NCI-H1105 treated with DMSO at 0.1 percent for 48 hours (cell line): Measurements from ENCODE around the gene SLC28A1.
"Not testable (repeated sequence)": the region's sequence is repeated elsewhere in the genome, so short reads cannot be mapped to it uniquely, and the experiment has no call there.

Source experiments
- DNase-seq: peaks from one replicate; lab custom pipeline; 2025; lab: John Stamatoyannopoulos, UW

Gene SLC28A1

DNA sequence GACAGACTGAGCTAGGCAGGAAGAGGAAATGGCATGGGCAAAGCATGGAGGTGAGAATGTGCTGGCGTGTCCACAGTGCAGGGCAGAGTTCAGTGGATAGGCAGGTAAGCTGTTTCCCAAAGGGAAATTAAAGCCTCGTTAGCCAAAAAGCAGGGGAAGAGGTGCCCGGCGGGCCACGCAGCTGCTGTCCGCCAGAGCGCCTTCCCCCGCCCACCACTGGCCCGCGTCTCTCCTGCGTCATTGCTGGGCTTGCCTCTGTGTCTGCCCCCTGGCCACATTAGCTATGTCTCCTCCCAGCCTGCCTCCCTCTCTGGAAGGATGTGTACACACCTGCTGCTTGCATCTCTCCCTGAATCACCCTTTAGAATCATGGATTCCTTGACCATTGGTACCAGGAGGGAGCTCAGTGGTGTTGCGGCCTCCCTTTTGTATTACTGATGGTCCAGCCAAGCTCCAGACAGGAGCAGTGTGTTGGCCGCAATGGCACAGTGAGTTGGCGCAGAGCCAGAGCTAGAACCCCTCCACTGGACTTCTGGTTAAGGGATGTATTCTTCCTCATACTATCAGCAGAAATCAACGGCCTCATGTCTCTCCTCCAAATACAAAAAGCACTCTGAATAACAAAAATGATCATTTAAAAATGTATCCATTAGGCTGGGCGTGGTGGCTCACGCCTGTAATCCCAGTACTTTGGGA lies 26.6 kb downstream of the SLC28A1 start:
- DNase-seq = peak; percentile 7

DNA sequence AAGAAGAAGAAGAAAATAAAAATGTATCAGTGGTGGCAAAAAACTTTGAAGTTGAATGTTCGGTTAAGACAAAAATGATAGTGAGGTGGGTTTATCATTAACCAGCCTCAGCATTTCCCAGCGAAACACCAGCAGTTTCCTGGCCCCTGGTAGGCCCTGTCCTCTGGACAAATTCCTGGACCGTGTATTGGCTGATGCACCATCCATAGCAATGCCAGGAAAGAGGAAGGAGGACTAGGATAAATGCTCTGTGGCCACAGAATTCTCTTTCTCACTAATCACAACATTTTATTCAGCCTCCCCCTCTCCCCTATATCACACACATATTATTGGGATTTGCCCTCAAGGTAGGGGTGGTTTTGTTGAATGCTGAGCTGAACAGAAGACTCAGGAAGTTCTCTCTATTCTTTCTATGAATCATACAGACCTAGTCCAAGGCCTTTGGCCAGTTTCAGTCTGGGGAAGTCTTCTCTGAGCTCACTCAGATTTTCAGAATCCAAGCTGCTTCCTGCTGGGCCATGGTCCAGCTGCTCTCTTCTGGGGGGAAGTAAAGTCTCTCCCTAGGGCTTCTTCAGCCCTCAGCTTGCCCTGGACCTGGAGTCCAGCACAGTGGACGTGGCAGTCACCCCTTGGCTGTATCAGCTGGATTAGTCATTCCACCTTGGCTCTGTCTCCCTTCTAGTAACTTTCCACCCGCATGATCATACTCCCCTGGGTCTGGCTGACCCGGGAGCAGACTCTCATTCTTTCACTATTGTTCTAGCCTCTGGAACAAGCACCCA lies 27.6 kb downstream of the SLC28A1 start:
- DNase-seq = no peak

DNA sequence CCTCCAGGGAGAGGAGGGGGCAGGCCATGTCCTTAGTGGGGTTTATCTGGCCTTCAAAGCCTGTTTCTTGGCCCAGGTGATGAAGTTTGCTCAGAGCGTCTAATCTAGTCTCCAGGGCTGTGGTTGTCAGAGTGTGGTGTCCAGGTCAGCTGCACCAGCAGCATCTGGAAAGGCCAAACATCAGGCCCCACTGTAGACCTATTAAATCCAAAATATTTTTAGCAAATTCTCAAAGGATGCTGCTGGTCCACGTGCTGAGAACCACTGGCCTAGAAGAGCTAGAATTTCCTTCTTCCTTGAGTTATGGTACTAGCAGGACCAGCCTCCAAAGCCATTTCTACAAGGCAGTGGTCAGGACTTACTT lies 28.9 kb downstream of the SLC28A1 start:
- no peak for DNase-seq

DNA sequence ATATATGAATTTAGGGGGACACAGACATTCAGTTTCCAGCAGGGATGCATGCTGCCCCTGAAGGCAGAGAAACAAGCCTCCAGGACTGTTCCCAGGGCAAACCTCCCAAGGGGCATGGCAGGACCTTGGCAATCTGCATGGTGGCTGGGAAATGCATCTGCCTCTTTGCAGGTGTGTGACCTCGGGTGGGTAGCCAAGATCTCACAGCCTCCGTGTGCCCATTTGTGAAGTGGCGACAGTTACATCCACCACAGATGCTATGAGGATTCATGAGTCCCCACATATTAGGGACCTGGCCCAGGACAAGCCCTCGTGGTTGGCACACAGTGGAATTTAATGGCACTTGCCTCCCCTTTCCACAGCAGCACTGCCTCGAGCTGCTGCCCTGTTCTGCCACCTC lies 29.9 kb downstream of the SLC28A1 start:
- DNase-seq = no peak

DNA sequence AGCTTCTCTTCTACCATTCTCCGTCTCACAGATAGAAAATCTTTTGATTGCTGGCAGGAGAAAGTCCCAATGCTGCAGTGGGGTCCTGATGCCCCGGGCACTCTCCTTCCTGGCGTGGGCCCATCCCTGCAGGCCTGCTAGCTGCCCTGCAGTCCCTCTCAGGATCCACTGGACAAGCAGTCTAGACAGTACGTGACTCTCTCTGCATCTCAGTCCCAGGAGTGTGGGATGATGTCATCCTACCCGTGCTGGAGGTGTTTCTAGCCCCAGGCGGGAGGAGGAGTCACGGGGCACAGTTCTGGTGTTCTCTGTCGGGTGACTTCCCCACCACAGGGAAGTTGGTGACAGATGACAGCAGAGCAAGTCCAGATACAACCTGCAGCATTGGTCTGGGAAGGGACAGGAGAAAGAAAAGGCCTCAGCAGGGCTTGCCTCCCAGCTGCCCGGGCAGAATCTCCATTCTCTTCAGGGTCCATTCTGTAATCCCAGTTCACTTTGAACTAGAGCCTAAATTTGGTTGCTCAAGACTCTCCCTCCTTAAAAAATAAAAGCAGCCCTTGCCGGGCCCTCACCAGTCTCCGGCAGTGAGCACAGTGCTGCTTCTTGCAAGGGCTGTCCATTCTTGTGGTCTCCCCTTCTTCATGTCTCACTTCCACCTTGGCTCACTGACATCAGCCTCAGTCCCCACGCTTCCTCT lies 30.6 kb downstream of the SLC28A1 start:
- DNase-seq = no peak

DNA sequence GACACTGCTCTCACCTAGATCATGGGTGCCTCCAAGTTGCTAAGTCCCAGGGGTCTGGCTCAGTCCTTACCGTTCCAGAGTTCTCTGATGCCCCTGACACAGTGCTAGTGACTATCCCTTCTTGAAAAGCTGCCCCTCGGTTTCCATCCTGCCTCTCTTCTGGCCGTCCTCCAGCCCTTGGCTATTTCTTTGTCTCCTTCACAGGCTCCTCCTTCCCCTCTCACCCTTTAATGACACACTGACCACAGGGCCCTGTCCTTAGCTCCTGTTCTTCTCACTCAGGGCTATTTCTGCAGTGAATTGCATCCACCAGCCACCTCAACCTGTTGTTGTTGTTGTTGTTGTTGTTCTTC lies 31.1 kb downstream of the SLC28A1 start:
- no peak for DNase-seq

DNA sequence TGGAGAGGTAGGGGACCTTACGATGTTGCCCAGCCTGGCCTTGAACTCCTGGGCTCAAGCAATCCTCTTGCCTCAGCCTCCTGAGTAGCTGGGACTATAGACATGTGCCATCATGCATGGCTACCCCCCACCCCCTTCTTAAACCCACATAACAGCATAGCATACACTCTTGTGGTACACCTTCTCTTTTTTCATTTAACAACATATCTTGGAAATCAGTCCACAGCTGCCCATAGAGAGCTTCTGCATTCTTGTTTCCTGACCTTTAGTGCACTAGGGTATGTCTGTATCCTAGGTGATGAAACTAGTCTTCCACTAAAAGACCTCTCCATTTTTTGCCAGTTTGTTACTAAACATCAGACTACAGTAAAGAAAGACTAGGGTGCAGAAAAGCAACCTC lies 33.0 kb downstream of the SLC28A1 start:
- DNase-seq = no peak

DNA sequence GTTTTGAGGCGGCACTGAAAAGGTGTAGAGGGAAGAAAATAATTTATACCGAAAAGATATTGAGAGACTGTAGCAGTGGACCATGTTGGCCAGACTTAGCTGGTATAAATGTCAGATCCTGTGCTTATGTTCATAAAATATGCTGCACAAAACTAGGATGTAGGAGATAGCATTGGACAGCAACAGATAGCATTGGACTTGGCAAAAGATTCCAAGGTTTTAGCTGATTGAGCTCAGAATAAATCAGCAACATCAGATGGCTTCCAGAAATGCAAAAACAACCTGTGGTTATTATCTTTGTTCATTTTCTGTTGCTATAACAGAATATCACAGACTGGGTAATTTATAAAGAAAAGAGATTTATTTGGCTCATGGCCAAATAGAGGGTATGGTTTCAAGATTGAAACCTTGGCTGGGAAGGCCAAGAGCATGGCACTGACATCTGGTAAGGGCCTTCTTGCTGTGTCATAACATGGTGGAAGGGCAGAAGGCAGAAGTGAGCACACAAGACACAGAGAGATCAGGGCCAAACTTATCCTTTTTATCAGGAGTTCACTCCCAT lies 34.7 kb downstream of the SLC28A1 start:
- DNase-seq = no peak

DNA sequence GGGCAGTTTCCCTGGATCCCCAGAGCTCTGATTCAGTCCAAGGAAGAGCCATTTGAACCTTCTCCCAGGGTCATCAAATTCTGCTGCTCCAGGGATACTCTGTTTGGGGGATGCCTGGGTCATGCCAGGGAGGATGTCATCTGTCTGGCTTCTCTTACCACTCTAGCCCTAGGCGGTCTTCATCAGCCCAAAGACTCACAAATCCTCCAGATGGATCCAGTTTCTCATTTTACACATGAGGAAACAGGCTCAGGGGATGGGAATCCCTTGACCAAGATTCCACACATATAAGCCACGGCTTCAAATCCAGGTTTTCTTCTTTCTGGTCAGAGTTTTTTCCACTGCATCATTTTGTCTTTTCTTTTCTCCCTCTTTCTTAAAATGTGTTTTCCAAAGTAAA lies 36.7 kb downstream of the SLC28A1 start:
- no peak for DNase-seq

DNA sequence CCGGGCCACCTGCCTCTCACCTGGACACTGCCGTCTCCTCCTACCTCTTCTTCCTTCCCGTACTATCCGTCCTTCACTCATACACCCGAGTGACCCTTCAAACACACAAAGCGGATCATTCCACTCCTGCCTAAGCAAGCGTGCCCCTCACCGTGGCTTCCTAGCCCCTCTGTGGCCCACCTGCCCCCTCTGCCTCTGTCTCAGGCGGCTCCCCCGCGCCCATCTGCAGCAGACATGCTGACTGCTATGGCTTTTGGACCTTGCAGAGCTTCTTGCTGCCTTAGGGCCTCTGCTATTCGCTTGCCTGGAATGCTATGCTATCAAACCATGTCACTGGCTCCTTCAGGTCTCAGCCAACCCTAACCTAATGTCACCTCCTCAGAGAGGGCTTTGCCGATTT lies 38.1 kb downstream of the SLC28A1 start:
- no peak for DNase-seq

DNA sequence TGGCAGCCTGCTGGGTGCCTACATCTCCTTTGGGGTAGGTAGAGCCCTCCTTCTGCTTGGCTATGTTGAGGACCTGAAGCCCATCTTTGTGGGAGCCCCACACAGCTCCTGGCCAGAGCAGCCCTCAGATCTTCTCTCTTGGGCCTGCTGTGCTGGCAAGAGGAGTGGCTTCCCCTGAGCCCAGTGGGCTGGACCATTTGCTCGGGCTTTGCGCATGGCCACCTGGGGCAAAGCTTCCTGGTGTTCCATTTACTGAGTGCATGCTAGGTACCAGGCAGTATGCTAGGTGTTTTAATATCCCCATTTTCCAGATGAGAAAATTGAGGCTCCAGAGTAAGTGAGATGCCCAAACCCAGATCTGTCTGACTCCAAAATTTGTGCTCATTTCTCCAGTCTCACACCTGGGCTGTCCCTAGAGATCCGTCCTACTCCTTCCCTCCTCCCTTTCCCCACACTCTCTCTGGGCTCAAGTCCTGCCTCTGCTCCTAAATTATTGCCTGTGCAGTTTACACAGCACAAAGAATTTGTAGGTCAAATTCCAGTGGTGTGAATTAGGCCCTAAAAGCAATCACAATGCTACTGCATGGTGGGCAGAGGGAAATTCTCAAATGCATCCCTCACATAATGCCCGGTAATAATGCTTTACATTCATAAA lies 39.7 kb downstream of the SLC28A1 start:
- no peak for DNase-seq

DNA sequence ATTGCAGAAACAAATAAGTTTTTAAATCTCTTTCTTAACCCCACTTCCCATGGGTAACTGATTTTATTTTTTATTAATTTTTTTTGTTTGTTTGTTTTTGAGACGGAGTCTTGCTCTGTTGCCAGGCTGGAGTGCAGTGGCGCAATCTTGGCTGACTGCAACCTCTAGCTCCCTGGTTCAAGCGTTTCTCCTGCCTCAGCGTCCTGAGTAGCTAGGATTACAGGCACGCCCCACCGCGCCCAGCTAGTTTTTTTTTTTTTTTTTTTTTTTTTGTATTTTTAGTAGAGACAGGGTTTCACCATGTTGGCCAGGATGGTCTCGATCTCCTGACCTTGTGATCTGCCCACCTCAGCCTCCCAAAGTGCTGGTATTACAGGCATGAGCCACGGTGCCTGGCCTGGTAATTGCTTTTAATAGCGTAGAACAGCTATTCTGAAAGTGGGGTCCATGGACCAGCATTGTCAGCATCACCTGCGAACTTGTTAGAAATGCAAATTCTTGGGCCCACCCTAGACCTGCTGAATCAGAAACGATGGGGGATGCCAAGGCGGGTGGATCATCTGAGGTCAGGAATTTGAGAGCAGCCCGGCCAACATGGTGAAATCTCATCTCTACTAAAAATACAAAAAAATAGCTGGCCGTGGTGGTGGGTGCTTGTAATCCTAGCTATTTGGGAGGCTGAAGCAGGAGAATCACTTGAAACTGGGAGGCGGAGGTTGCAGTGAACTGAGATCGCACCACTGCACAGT lies 40.5 kb downstream of the SLC28A1 start:
- not testable (repeated sequence) for DNase-seq

DNA sequence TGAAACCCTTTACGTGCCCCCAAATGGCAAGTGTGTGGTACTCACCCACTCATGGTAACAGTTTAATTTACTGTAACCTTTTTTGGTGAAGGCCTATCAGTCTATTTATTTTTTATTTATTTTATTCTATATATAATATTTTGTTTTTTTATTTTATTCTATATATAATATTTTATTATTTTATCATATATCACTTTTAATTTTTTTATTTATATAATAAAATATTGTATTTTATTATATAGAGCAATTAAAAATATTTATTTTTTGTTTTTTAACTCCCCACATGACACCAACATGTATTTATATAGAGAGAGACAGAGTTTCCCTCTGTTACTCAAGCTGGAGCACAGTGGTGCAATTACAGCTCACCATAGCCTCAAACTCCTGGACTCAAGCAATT lies 41.4 kb downstream of the SLC28A1 start:
- no peak for DNase-seq

DNA sequence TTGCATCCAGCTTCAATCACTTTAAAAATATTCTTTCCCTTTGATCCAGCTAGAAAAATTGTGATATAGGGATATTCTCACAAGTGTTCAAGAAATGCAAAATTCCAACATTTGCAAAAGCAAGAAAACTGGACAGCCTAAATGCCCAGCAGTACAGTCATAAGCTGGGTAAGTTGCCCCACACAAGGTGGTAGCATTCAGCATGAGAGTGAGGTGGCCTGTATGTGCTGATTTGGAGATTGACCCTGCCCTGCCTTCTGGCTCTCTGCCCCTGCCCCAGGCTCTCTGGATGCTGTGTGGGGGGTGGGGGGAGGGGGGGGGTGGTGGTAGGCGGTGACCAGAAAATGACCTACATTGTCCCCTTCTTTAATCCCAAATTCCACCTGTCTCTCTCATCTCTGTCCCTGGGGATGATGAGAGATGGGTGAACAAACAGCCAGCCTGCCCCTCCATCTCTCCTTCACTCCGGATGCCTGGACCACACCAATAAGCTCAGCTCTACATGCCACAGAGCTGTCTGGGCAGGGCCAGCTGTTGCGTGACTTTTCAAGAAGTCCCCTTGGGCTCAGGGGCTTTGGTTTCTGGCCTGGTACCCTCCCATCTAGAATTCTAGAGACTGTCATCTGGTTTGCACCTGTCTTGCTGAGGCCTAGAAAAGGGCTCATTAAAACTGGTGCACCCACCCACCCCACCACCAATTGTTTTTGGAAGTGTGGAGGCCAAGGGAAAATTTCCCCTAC lies 42.2 kb downstream of the SLC28A1 start:
- no peak for DNase-seq

DNA sequence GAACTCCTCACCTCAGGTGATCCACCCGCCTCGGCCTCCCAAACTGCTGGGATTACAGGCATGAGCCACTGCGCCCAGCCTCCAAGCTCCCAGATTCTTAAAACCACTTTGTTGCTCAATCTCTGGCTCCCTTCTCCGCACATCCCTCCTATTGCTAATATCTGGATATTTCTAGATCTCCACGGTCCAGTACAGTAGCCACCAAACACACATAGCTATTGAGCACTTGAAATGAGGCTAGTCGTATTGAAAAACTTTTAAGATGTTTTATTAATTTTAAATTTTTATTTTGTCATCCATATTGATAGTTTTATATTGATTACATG lies 44.3 kb downstream of the SLC28A1 start:
- DNase-seq = no peak

DNA sequence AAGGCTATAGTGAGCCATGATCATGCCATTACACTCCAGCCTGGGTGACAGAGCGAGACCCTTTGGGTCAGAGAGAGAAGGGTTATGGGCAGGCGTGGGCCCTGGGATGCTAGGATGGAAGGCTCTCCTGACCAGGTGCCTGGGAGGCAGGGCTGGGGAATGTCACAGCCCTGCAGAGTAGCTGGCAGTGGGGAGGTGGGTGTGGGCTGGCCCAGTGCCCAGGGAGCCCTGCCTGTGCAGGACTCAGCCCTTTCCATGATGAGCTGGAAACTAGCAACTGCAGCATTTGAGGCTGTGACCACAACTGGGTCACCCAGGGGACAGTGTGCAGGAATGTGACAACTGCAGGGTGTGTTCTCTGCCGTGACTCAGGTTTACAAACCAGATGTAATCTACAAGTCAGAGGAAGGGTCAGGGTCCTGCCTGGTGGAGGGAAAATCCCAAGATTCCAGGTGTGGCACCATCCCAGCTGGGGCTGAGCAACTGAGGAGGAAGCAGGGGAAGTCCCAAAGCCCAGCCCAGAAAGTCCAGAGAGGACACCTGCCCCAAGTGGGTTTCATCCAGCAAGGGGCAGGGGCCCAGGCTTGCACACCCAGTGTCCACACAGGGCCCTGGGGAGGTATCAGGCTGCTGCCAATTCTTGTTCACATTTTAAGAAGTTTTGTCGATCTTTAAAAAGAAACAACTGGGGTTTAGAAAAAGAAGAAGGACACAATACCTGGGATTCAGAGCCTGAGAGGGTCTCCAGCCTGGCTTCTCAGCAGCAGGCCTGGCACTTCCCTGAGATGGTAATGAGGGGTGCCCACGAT lies 45.5 kb downstream of the SLC28A1 start:
- no peak for DNase-seq

DNA sequence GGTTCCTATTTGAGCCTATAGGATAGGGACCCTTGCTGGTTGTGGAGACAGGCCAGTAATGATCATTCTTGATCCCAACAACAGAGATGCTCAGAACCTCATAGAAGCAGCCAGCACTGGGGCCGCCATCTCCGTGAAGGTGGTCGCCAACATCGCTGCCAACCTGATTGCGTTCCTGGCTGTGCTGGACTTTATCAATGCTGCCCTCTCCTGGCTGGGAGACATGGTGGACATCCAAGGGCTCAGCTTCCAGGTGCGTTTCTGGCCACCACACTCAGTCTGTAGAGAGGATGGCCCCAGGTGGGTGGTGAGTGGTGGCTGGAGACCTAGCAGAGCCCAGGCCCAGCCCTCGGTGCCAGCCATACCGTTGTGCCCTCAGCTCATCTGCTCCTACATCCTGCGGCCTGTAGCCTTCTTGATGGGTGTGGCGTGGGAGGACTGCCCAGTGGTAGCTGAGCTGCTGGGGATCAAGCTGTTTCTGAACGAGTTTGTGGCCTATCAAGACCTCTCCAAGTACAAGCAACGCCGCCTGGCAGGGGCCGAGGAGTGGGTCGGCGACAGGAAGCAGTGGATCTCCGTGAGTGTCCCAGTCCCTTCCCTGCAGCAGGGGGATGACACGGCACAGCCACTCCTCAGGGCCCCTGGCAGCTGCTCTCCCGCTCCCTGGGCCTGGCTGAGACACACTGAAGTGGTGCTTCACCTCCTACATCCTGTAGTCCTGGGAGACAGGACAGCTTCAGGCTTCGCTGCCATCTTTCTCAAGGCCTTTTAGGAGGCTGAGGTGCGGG lies 50.7 kb downstream of the SLC28A1 start:
- DNase-seq = no peak

DNA sequence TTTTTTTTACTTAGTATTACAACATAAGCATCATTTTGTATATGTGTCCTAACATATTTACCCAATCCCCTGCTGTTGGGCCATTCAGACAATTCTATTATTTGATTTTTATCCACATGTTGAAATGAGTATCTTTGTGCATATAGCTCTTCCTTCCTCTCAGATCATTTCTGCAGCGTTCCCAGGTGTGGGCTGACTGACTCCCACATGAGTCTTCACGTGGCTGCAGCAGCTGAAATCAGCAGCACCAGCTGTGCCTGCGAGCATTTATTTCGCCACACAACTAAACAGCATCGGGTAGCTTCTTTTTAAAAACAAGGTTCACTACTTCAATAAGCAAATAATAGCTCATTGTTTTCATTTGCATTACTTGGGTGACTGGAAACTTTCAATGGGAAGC lies 52.7 kb downstream of the SLC28A1 start:
- DNase-seq = no peak

DNA sequence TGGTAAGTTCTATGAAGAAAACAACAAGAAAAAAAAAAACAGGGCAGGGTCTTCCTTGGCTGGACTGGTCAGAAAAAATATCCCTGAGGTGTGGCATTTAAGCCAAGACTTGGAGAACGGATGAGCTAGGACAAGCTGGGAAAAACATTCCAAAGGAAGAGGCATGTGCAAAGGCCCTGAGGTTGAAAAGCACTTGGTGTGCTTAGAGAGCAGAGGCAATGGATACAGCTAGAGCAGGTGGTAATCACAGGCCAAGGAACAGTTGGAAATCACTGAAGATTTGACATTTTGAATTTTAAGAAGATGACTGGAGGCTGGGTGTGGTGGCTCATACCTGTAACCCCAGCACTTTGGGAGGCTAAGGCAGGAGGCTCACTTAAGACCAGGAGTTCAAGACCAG lies 54.3 kb downstream of the SLC28A1 start:
- no peak for DNase-seq

DNA sequence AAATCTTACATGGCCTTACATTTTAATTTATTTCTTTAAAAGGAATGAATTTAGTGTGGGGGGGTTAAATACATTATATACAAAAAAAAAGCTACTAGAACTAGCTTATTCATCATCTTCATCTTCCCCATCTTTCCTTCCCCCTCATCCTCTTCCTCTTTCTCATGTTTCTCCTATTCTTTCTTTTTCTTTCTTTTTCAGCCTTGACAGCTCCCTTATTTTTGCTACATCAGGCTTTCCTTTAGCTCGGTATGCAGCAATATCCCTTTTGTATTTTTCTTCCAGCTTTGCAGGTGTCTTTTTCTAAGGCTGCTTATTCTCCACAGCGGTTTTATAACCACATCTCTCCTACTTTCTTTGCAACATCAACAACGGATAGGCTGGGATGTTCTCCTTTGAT lies 55.9 kb downstream of the SLC28A1 start:
- DNase-seq = no peak
